Measurements from ENCODE around the gene CTCFL. TPM values are rescaled to one million over a fixed set of nuclear protein-coding genes. Genes with fewer than 3 reads are reported as not detected.

Gene CTCFL
- total and polyA plus RNA-seq, 2 of the 13 experiments (the other 11 are each of a cell fraction or from before 2014, with no cell fraction given), result 0.04 TPM; not detected in 1

GRCh38 chr20:57555457-57556184 lies 30.7 kb upstream of the CTCFL start (continued):
- no peak for TF ChIP-seq THAP11 (CRISPR knock-in tag; IDR thresholded peaks at IDR 0.05)
- no peak for TF ChIP-seq ARNT2 (CRISPR knock-in tag; IDR thresholded peaks at IDR 0.05; ENCODE audit: low read depth)
- peak; percentile 16; the same call in 1 of the 2 replicates for TF ChIP-seq RNF2 (conservative IDR thresholded peaks at IDR 0.05; ENCODE audit: low read depth)
- TF ChIP-seq ELF4 (CRISPR knock-in tag; IDR thresholded peaks at IDR 0.05; ENCODE audit: borderline replicate concordance), result no peak
- TF ChIP-seq SMAD3 (CRISPR knock-in tag; IDR thresholded peaks at IDR 0.05), result no peak
- no peak for TF ChIP-seq ZMYM4 (CRISPR knock-in tag; IDR thresholded peaks at IDR 0.05)
- no peak for TF ChIP-seq ZNF329 (CRISPR knock-in tag; IDR thresholded peaks at IDR 0.05; ENCODE audit: low read depth)
- TF ChIP-seq RBM22 (optimal IDR thresholded peaks at IDR 0.05; ENCODE audit: low read length), result no peak
- no peak for TF ChIP-seq ZNF577 (CRISPR knock-in tag; IDR thresholded peaks at IDR 0.05; ENCODE audit: borderline replicate concordance, low read depth)
- peak; percentile 85 for TF ChIP-seq SKI (IDR thresholded peaks at IDR 0.05; ENCODE audit: partially characterized antibody)
- TF ChIP-seq MTA1 (CRISPR knock-in tag; IDR thresholded peaks at IDR 0.05; ENCODE audit: borderline replicate concordance), result no peak; the same call in 1 of the 2 replicates
- no peak for TF ChIP-seq HMGXB4 (CRISPR knock-in tag; IDR thresholded peaks at IDR 0.05; ENCODE audit: borderline replicate concordance in 1 of 2, low read depth in 1 of 2)
- TF ChIP-seq ZNF512 (CRISPR knock-in tag; IDR thresholded peaks at IDR 0.05), result no peak
- TF ChIP-seq ZNF7 (CRISPR knock-in tag; IDR thresholded peaks at IDR 0.05), result no peak
- TF ChIP-seq MLXIP (CRISPR knock-in tag; IDR thresholded peaks at IDR 0.05; ENCODE audit: borderline replicate concordance), result no peak
- TF ChIP-seq ZKSCAN5 (CRISPR knock-in tag; IDR thresholded peaks at IDR 0.05), result no peak
- TF ChIP-seq PTBP1 (IDR thresholded peaks at IDR 0.05; ENCODE audit: low read depth, low read length, poor library complexity, severe bottlenecking), result no peak
- no peak for TF ChIP-seq CENPBD1 (CRISPR knock-in tag; IDR thresholded peaks at IDR 0.05; ENCODE audit: borderline replicate concordance, low read depth)
- no peak for TF ChIP-seq YEATS4 (CRISPR knock-in tag; IDR thresholded peaks at IDR 0.05; ENCODE audit: borderline replicate concordance)
- no peak for TF ChIP-seq ZNF713 (CRISPR knock-in tag; IDR thresholded peaks at IDR 0.05)
- no peak for TF ChIP-seq DDIT3 (CRISPR knock-in tag; IDR thresholded peaks at IDR 0.05)
- TF ChIP-seq FOXA3 (CRISPR knock-in tag; IDR thresholded peaks at IDR 0.05), result peak; percentile 77
- no peak for TF ChIP-seq HNF4A (CRISPR knock-in tag; IDR thresholded peaks at IDR 0.05)
